Endothelial cell of umbilical vein (primary cell): ENCODE data around the gene H1-8.

ENCODE experiments used
- CTCF ChIP-seq, 2 donors: IDR thresholded peaks; 1 replicate in 1 of 2; 2 replicates in 1 of 2; pipeline ENCODE4 v1.5.1; 2011; ENCODE audit warnings: low read length in 2 of 2, mild to moderate bottlenecking in 2 of 2, moderate library complexity in 2 of 2, control low read depth in 1 of 2, inconsistent platforms in 1 of 2, low read depth in 1 of 2; ENCODE audit not compliant: insufficient read depth in 1 of 2; ENCODE audit errors: extremely low read depth in 1 of 2
- EZH2 ChIP-seq: IDR thresholded peaks from 2 replicates; pipeline ENCODE4 v1.6.1; 2012; ENCODE audit warnings: borderline replicate concordance, low read depth, mild to moderate bottlenecking, moderate library complexity, low read length, inconsistent platforms; ENCODE audit not compliant: severe bottlenecking
- FOS ChIP-seq: IDR thresholded peaks from 2 replicates; pipeline ENCODE4 v1.6.1; 2011; ENCODE audit warnings: mild to moderate bottlenecking, low read length, moderate library complexity, borderline replicate concordance; ENCODE audit not compliant: insufficient read depth
- GATA2 ChIP-seq: IDR thresholded peaks from 2 replicates; pipeline ENCODE4 v1.7.0; 2011; ENCODE audit warnings: low read depth, mild to moderate bottlenecking, moderate library complexity, mixed read lengths, low read length; ENCODE audit not compliant: insufficient read length, insufficient read depth
- JUN ChIP-seq: IDR thresholded peaks from 2 replicates; pipeline ENCODE4 v1.6.1; 2011; ENCODE audit warnings: borderline replicate concordance, low read depth; ENCODE audit not compliant: insufficient read length, insufficient read depth
- MAX ChIP-seq: IDR thresholded peaks from 2 replicates; pipeline ENCODE4 v1.6.1; 2011; ENCODE audit not compliant: insufficient read depth, insufficient read length
- POLR2A ChIP-seq: IDR thresholded peaks from 2 replicates; pipeline ENCODE4 v1.6.1; 2012; ENCODE audit warnings: low read depth, mild to moderate bottlenecking, control low read depth, low read length
- POLR2AphosphoS5 ChIP-seq: IDR thresholded peaks from 2 replicates; pipeline ENCODE4 v1.6.1; 2012; ENCODE audit warnings: low read depth, mild to moderate bottlenecking, control low read depth, low read length, moderate library complexity; ENCODE audit not compliant: insufficient read depth

- no peak for TF ChIP-seq MAX
- TF ChIP-seq CTCF (IDR thresholded peaks at IDR 0.05; ENCODE audit: extremely low read depth in 1 of 2, insufficient read depth in 1 of 2, low read depth in 1 of 2, low read length in 2 of 2): no peak
- peak; percentile 32 for TF ChIP-seq POLR2A
- TF ChIP-seq FOS: no peak
- no peak for TF ChIP-seq JUN
- TF ChIP-seq POLR2AphosphoS5: no peak
- TF ChIP-seq GATA2: no peak
- TF ChIP-seq EZH2: no peak
Measured at GRCh38 chr3:129554356-129555152, 11.6 kb downstream of the H1-8 start.
